Measurements from ENCODE around the gene VRK1.

Gene VRK1

DNA sequence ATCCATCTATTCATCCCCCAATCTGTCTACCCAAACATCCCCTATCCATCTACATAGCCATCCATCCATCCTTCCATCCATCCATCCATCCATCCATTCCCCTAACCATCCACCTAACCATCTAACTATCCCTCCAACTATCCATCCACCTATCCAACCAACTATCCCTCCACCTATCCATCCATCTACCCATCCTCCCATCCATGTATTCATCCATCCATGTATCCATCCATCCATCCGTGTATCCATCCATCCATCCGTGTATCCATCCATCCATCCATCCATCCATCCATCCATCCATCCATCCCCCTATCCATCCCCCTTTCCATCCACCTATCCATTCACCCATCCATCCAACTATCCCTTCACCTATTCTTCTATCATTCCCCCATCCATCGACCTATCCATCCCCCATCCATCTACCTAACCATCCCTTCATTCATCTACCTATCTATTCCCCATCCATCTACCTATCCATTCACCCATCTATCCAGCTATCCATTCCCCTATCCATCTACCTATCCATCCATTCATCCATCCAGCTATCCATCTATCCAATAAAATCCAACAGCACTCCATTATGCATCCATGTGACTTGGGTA, 131.7 kb downstream of the VRK1 start:
- no peak for DNase-seq (ENCODE audit: low read depth in 1 of 2, low spot score in 1 of 2)
- Histone ChIP-seq H3K4me3 (replicated peaks; ENCODE audit: insufficient read depth, low read length) (no peak overlapping the region), H3K27ac (replicated peaks) (no peak overlapping the region), H3K27me3 (ENCODE audit: insufficient read depth, poor library complexity, severe bottlenecking) (no peaks in the 10 kb centered on the region)
- TF ChIP-seq, protein P1, sequence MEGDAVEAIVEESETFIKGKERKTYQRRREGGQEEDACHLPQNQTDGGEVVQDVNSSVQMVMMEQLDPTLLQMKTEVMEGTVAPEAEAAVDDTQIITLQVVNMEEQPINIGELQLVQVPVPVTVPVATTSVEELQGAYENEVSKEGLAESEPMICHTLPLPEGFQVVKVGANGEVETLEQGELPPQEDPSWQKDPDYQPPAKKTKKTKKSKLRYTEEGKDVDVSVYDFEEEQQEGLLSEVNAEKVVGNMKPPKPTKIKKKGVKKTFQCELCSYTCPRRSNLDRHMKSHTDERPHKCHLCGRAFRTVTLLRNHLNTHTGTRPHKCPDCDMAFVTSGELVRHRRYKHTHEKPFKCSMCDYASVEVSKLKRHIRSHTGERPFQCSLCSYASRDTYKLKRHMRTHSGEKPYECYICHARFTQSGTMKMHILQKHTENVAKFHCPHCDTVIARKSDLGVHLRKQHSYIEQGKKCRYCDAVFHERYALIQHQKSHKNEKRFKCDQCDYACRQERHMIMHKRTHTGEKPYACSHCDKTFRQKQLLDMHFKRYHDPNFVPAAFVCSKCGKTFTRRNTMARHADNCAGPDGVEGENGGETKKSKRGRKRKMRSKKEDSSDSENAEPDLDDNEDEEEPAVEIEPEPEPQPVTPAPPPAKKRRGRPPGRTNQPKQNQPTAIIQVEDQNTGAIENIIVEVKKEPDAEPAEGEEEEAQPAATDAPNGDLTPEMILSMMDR (IDR thresholded peaks at IDR 0.05; ENCODE audit: insufficient read depth, low read length) = no peak
- TF ChIP-seq, protein P2, sequence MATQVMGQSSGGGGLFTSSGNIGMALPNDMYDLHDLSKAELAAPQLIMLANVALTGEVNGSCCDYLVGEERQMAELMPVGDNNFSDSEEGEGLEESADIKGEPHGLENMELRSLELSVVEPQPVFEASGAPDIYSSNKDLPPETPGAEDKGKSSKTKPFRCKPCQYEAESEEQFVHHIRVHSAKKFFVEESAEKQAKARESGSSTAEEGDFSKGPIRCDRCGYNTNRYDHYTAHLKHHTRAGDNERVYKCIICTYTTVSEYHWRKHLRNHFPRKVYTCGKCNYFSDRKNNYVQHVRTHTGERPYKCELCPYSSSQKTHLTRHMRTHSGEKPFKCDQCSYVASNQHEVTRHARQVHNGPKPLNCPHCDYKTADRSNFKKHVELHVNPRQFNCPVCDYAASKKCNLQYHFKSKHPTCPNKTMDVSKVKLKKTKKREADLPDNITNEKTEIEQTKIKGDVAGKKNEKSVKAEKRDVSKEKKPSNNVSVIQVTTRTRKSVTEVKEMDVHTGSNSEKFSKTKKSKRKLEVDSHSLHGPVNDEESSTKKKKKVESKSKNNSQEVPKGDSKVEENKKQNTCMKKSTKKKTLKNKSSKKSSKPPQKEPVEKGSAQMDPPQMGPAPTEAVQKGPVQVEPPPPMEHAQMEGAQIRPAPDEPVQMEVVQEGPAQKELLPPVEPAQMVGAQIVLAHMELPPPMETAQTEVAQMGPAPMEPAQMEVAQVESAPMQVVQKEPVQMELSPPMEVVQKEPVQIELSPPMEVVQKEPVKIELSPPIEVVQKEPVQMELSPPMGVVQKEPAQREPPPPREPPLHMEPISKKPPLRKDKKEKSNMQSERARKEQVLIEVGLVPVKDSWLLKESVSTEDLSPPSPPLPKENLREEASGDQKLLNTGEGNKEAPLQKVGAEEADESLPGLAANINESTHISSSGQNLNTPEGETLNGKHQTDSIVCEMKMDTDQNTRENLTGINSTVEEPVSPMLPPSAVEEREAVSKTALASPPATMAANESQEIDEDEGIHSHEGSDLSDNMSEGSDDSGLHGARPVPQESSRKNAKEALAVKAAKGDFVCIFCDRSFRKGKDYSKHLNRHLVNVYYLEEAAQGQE (IDR thresholded peaks at IDR 0.05; ENCODE audit: insufficient replicate concordance, low read depth) = no peak
- TF ChIP-seq SPI1 (IDR thresholded peaks at IDR 0.05; ENCODE audit: borderline replicate concordance, low read depth) (no peak), POLR2AphosphoS5 (IDR thresholded peaks at IDR 0.05; ENCODE audit: low read depth) (no peak), GABPA (IDR thresholded peaks at IDR 0.05; ENCODE audit: low read depth) (no peak)

DNA sequence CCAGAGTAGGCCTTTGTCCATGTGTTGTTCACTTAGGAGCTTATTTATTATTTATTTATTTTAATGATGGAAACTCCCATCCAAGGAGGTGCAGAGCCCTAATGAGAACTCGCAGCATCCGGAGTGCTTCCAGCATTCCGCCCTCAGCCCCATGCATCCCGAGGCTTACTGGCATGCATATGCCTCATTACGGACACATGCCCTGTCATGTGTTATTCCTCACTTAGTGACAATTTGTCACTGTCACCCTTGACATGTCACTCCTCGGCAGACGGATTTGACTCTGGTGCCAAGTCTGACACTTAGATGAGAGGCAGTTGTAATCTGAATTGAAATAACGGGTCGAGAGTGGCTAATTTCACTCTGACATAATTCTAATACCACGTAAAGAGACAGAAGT, 132.8 kb downstream of the VRK1 start:
- H3K27me3 ChIP-seq (ENCODE audit: insufficient read depth, poor library complexity, severe bottlenecking) = no peaks in the 10 kb centered on the region
- no peak overlapping the region for H3K4me3 ChIP-seq (replicated peaks; ENCODE audit: insufficient read depth, low read length)
- DNase-seq (ENCODE audit: low read depth in 1 of 2, low spot score in 1 of 2) = no peak
- H3K27ac ChIP-seq (replicated peaks) = no peak overlapping the region
- TF ChIP-seq POLR2AphosphoS5 (IDR thresholded peaks at IDR 0.05; ENCODE audit: low read depth) (no peak), SPI1 (IDR thresholded peaks at IDR 0.05; ENCODE audit: borderline replicate concordance, low read depth) (no peak), GABPA (IDR thresholded peaks at IDR 0.05; ENCODE audit: low read depth) (no peak)
- TF ChIP-seq, protein P2 (IDR thresholded peaks at IDR 0.05; ENCODE audit: insufficient replicate concordance, low read depth) = no peak
- TF ChIP-seq, protein P1 (IDR thresholded peaks at IDR 0.05; ENCODE audit: insufficient read depth, low read length) = no peak

DNA sequence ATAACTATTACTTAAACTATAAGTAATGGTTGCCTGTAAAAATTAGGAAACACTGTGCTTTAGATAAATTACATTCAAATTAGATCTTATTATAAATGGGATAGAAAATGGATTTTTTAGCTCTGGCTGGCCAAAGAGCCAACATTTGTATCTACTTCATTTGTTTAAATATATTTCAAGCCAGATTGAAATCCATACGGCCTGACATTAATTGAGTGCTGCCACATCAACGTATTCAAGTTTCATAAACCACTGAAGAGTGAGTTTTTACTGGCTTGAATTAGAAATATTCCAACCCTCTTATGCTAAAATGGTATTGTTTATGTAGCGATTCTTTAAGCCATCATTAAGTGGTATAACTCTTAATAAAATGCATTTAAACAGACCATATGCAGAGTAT, 133.3 kb downstream of the VRK1 start:
- H3K27ac ChIP-seq (replicated peaks) = no peak overlapping the region
- H3K4me3 ChIP-seq (replicated peaks; ENCODE audit: insufficient read depth, low read length) = no peak overlapping the region
- no peak for TF ChIP-seq SPI1 (IDR thresholded peaks at IDR 0.05; ENCODE audit: borderline replicate concordance, low read depth)
- TF ChIP-seq, protein P2 (IDR thresholded peaks at IDR 0.05; ENCODE audit: insufficient replicate concordance, low read depth) = no peak
- TF ChIP-seq, protein P1 (IDR thresholded peaks at IDR 0.05; ENCODE audit: insufficient read depth, low read length) = no peak
- no peak for TF ChIP-seq POLR2AphosphoS5 (IDR thresholded peaks at IDR 0.05; ENCODE audit: low read depth)
- TF ChIP-seq GABPA (IDR thresholded peaks at IDR 0.05; ENCODE audit: low read depth) = no peak
- no peaks in the 10 kb centered on the region for H3K27me3 ChIP-seq (ENCODE audit: insufficient read depth, poor library complexity, severe bottlenecking)
- no peak for DNase-seq (ENCODE audit: low read depth in 1 of 2, low spot score in 1 of 2)

All from HL-60 (cell line).